HG02623 (cell line): ENCODE measurements around the gene NODAL.

Experiments used
- ATAC-seq: cut with Tn5 transposase; IDR thresholded peaks from one replicate; pipeline ENCODE4 v1.9.1; 2021; ENCODE audit warnings: moderate library complexity; ENCODE audit not compliant: unreplicated experiment

The NODAL gene

DNA sequence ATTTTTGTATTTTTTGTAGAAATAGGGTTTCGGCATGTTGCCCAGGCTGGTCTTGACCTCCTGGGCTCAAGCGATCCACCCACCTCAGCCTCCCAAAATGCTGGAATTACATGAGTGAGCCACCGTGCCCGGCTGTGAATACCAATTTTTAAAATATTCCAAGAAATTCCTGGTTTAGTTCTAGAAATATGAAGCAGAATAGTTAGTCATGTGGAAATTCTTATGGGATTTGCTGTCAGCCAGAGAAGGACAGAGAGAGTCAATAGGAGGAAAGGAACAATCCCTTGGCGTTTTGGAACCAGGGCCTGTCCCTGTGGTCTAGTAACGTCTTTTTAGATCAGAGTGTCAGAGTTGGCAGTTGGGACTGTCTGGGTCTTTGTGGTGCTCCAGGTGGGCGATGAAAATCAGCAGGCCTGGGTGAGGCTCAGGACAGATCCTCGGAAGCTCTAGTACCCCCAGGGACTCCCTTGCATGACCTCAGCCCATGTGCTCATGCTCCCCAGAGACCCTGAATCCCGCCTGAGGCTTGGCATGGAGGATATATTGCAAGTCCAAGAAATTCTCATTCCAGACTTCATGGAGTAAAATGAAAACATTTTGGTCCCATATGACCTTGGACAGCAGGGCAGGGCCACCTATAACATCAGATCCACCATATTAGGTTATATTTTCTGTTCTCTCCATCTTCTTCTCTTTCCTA, 7.8 kb downstream of the NODAL start:
- no peak for ATAC-seq

DNA sequence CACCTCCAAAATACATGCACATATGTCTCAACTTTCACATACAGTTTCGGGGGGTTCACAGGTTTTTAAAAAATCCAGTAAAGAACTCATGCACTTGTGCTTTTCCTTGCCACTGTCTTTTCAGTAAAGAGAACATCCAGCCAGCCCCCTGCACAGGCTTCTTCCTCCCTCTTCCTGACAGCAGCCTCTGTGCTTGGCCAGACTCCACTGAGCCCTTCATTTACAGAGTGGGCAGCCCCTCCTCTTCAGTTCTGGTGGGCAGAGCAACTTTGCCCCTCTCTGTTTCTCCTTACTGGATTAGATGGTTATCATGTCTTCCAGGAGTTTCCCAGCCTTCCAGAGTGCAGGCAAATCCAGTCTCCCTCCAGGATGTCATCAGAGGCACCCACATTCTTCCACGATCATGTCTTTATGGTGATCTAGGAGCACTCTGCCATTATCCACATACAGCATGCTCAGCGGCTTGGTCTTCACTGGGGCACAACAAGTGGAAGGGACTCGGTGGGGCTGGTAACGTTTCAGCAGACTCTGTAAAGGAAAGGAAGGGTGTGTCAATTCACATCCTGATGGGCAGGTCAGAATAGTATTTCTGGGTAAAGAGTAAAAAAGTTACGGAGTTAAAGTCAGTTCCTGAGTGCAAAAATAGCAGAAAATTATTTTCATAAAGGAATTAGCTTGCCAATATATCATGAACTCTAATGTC, 8.8 kb downstream of the NODAL start:
- no peak for ATAC-seq

DNA sequence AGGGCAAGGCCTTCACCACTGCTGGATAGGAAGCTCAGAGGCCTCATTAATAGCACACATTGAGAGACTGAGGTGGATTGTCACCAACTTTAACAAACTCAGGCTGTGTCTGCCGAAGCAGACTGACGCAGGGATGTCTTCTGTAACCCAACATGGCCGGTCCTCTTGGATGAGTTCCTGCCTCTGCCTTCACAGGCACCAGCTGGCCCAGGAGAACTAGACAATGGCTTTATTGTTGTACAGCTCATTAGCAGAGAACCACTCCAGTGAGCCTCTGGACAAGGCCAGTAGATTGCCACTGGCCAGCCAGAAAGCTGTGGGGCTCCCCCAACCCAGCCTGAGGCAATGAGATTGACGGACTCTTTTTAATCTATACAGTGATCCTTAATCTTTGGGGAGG, 9.4 kb downstream of the NODAL start:
- ATAC-seq, result no peak

DNA sequence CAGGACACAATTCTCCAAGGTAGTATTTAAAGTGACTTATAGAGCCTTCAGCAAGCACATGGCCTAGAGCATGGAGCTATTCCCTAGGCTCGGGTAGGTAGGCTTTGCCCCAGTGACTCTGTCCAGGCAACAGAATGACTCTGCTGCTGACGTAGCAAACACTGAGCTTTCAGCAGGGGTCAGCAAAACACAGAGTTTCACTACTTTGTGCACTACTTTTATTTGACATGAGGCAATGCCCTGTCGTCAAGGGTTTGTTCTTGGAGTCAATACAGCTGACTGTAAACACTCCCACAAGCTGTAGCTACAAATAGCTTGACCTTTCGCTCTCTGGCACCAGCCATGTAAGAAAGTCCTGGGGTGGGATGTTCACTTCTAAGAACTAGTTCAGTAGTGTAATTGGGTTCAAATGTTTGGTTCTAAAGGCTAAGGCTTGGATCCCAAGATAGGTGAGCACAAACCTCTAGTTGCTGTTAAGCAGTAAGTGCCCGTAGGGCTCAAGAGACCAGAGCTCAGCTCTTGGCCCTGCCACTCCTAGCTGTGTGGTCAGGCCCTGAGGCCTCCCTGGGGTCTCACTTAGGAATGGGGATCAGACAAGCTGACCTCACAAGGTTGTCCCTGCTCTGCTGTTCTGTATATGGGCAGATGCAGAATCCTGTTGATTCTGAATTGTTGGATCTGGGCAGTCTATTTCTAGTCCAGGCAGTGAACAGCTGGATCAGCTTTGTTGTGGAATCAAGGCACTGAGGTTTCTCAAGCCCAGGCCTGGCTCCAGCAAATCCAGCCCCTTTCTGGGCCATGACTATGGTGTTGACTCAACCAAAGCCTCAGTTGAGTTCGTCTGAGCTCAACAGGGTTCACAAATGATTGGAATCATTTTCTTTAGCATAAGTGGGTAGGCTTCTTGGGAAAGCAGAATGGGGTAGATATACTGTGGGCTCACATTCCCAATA, 10.7 kb downstream of the NODAL start:
- no peak for ATAC-seq

DNA sequence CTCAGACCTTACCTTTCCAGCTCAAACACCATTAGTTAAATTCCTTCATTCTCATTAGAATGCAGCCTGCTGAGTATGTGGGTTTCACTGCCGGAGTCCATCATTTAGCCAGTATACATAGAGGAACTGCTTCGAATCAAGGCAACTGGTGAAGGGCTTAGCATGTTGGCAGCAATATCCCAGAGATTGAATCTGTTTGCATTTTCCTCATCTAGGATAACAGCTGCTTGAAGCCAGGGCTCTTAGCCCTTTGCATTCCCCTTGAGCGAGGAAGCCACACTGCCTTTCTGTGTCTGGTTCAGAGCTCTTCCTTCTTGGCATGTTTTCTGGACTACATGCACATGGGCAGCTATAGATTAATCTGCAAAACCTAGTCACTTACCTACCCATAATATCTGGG, 14.7 kb downstream of the NODAL start:
- no peak for ATAC-seq

DNA sequence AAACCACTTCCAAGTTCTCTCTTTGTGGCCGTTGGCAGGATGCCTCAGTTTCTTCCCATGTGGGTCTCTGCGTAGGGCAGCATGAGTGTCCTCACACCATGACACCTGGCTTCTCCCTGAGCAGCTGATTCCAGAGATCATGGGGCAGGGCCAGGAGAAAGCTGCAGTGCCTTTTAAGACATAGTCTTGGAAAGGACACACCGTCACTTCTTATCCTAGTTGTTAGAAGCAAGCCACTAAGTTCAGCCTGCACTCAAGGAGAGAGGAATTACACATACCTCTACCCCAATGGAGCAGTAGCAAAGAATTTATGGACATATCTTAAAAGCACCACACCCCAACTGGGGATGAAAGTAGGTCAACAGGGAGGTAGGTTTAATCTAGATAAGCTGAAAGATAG, 16.4 kb downstream of the NODAL start:
- no peak for ATAC-seq

DNA sequence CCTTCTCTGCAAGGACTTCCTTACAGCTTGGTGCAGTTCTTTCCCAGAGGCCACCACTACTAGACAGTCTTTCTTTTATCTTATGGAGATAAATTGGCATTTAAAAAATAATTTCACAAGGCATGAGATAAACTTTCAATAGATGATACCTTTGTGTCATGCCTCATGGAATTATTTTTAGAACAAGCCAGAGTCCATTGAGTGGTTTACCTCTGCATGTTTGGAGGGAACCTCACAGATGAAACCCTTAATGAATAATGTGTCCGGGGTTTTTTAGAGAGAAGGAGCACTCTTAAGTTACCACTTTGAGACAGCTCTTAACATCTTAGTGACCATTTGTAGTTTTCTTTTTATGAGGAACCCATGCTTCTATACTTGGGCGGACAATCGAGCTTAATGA, 17.2 kb downstream of the NODAL start:
- ATAC-seq, result no peak

DNA sequence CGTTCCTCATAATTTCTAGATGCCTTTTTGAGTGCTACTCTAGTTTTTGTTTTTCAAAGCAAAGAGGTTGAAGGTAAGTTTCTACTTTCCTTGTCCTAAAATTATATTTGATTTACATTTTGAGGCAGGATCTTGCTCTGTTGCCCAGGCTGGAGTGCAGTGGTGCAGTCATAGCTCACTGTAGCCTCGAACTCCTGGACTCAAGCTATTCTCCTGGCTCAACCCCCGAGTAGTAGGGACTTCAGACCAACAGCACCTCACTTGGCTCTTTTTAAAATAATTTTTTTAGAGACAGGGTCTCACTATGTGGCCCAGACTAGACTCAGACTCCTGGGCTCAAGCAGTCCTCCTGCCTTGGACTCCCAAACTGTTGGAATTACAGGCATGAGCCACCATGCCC, 22.8 kb downstream of the NODAL start:
- no peak for ATAC-seq

DNA sequence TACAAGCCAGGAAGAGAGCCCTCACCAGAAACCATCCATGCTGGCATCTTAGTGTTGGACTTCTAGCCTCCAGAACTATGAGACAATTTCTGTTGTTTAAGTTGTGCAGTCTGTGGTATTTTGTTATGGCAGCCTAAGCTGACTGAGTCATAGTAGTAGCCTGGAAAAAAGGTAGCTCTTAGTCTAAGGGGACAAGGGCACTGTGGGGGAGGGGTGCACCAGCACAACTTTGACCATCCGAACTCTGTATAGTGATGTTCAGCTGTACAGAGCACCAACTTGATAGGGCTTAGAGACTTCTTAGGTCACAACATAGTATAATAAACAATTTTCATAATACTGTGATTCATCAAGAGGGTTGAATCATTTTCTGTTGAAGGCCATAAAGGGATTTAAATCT, 23.3 kb downstream of the NODAL start:
- ATAC-seq, result no peak

DNA sequence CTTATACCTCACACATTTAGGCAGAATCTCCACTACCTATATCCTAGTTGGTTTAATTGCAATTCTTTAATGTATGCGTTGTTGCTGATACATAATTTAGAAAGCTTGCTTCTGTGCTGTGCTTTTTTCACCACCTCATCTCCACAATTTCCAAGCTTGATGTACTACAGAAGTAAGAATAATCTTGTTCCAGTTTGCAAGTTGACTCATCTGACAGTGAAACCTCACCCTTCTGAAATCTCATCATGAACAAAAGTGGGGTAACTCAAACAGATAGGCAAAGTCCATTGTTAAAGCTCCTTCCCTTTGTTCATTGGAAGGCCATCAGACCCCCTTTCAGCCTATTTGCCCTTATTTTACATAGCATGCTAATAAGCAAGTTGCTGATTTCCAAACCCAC, 23.9 kb downstream of the NODAL start:
- no peak for ATAC-seq

DNA sequence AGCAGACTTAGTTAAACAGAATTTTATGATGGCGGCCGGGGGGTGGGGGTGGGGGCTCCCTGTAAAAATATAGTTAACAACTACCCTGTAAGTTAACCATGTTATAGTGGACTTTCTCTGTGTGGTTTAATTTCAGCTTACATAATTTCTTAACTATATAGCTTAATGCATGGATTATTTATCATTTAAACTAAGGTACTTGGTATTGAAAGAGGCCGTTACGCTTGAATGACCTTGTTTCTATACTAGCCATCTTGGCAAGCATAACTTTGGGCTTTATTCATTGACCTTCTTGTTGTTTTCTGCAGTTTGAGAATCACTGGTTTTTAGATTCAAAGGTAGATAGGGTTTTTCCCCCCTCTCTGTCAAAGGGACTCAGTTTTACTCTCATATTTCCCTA, 29.1 kb downstream of the NODAL start:
- no peak for ATAC-seq

DNA sequence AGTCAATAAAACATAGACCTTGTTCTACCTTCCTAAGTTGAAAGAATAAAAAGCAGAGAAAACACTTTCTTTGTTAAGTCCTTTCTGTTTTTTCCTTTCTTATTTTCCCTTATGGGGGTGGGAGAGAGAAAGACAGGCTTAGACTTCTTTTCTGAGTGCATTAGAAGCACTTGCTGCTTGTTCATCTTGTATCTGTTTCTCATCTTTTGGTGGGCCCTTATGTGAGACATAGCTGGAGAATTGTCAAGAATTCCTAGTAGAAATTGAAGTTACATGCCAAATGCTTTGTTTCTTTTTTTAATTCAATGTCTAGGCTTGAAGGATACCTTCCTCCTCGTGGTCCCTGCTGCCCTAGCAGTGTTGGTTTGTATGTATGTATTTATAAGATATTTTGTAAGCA, 30.9 kb downstream of the NODAL start:
- ATAC-seq, result no peak

DNA sequence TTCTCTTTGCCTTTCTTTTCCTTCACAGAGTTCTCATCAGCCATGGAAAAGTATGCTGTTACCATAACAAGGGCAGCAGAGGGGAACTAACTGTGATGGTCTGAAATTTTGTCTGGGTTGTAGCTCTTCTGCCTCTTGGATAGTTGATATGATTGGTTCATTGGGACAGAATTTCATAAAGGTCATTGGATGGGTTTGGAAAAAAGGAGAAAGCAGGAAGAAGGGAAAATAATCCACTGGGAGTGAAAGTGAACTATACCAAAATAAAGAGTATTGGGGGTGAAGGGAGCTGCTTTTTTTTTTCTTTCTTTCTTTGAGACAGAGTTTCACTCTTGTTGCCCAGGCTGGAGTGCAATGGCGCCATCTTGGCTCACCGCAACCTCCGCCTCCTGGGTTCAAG, 31.7 kb downstream of the NODAL start:
- ATAC-seq, result no peak

DNA sequence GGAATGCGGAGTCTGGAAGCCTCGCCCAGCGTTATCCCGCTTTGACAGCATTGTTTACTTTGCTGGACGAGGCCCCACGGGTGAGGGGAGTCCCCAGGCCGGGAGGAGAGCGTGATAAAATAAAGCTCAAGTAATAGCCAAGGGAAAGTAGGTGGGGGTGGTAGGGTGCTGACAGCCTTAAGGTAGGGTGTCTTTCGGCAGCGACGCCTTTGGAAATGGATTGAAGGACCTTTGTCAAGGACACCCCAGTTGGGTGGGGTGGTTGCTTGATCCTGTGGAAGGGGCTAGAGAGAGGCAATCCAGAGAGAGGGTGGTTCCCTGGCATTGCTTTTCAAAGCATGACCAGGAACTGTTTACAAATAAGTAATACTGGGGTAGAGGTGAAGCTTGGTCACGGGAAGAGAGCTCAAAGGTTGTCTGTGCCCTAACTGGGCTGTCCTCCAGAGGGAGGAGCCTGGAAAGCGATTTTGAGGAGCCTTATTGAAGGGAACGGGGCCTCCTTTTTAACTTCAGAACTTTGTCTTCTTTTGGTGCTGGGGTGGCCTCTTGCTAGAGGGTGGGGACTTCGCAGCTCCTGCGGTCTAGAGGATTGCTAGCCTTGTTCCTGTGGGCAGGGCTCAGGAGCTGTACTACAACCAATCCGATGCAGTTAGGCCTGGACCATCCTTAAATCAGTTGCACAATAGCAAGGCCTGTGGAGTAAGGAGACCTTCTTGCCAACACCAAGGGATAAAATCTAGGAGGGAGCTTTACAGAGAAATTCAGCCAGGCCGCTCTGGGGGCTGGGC, 36.2 kb downstream of the NODAL start:
- ATAC-seq, result peak; percentile 30

DNA sequence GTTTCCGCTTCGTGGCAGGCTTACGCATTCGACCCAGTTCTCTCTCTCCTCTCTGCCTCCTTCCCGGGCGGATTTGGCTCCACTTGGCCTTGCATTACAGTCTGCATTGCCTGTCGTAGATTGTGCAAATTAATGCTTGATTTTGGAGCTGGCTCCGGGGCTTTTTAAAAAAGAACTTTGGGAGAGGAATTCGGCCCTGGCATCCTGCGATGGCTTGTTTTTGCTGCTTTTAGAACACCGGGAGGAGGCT, 36.8 kb downstream of the NODAL start:
- no peak for ATAC-seq

DNA sequence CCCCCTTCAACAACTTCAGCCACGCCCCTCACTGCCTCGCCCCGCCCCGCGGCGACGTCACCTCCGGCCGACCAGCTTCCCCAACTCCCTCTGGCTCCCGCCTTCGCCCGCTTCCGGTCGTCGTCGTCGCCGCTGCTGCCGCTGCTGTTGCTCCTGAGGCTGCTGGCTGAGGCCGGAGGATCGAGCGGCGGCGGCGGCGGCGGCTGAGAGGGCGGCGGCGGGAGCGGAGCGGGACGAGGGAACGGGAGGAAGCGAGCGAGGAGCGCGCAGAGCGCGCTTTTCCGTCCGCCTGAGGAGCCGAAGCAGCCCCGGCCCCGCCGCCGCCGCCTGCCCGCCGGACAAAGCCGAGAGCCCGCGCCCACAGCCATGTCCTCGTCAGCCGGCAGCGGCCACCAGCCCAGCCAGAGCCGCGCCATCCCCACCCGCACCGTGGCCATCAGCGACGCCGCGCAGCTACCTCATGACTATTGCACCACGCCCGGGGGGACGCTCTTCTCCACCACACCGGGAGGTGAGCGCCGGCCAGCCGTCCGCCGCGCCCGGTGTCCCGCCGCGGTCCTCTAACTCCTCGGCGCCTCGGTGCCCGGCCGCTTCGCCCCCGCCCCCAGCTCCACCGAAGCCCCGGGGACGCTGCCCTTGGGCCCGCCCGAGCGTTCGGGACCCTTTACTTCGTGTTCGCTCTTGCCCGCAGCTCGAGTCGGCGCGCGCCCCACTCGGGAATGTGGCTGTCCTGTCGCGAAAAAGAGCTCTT, 37.3 kb downstream of the NODAL start, which contains the start of gene EIF4EBP2:
Gene EIF4EBP2 (plus strand): TSS at position 110 of the 751 bp plus-strand sequence. CDS start 257 bp downstream, at position 367.
- peak; percentile 83 for ATAC-seq

DNA sequence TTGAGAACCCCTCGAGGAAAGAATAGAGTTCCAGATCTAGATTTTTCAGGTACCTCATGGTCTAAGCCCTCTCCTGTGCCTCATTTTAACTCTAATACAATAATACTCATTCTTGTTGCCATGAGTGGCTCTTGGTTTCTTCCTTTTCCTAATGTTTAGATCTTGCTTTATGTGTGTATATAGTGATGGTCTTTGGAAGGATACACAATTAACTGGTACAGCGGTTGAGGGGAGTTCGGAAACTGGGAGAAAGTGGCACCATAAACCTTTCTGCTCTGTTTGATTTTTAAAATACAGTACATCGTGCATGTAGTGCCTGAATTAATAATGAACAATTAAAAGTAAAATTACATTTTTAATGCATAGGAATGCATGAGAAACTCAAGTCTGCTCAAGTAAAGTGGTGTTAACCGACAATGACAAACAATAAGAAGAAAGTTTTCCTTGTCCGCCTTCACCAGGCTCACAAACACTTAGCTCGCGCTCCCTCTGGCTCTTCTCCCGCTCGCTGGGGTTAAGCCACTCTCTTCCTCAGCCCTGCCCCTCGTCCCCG, 37.9 kb downstream of the NODAL start:
- no peak for ATAC-seq

DNA sequence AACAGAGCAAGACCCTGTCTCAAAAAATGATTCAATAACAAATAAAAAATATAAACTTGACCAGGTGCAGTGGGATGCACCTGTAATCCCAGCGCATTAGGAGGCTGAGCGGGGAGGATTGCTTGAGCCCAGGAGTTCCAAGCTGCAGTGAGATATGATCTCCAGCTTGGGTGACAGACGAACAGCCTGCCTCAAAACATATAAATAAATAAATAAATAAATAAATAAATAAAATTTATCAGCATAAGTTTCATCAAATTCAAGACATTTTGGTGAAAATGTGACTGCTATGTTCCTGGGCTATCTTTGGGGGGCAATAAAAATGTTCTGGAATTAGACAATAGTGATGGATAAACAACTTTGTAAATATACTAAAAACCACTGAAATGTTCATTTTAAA, 42.3 kb downstream of the NODAL start:
- no peak for ATAC-seq

DNA sequence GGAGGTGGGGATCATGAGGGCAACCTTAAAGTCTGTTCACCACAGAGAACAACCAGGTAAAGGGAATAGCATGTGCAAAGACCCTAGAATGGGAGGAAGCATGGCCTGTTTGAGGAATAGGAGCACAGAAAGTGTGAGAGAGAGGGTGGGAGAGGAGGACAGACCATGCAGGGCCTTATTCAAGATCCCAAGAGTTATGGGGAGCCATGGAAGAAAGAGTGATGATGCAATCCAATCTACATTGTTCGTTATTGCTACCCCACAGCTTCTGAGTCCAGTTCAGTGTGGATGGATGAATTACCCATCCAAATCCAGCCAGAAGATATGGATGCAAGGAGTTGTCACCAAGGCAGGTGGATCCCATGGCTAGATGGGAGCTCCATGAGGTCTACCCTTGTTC, 45.3 kb downstream of the NODAL start:
- ATAC-seq, result no peak

DNA sequence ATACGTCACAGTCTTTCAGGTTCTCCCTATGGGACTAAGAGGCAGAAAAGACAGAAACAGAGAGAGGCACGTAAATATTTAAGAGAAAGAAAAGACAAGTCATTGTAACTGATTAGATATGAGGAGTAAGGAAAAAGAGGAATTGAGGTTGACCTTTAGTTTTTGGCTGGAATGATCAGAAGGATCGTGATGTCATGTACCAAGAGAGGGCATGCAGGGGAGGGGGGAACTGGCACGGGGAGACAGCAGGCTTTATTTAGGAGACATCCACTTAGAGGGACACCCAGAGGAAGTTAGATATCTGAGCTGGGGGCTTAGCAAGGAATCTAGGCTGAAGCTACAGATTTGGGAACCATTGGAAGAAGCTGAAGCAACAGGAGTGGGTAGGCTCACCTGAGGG, 49.8 kb downstream of the NODAL start:
- no peak for ATAC-seq
